ENCODE measurements around the gene DCUN1D3. TPM values are rescaled to one million over a fixed set of nuclear protein-coding genes. Genes with fewer than 3 reads are reported as not detected.

Gene DCUN1D3
- total and polyA plus RNA-seq, 2 experiments from 2014 or later: 4.5 to 9.2 TPM

GRCh38 chr16:20847550-20847949 lies 52.6 kb downstream of the DCUN1D3 start:
- no peak overlapping the region for H3K4me3 ChIP-seq
- DNase-seq (ENCODE audit: low read depth in 1 of 2, low spot score in 1 of 2): no peak
- no peaks in the 10 kb centered on the region for H3K9me3 ChIP-seq (ENCODE audit: low read depth)
- no peak for TF ChIP-seq CTCF (IDR thresholded peaks at IDR 0.05; ENCODE audit: low read depth, low read length)
- no peaks in the 10 kb centered on the region for H3K36me3 ChIP-seq
- no peak overlapping the region for H3K27ac ChIP-seq
- no peaks in the 10 kb centered on the region for H3K27me3 ChIP-seq
- H3K4me1 ChIP-seq (ENCODE audit: low read depth): peaks cover 26% of the 10 kb centered on the region

GRCh38 chr16:20846551-20846950 lies 53.6 kb downstream of the DCUN1D3 start:
- DNase-seq (ENCODE audit: low read depth in 1 of 2, low spot score in 1 of 2): no peak
- Histone ChIP-seq H3K4me3 (no peak overlapping the region), H3K27ac (no peak overlapping the region), H3K4me1 (ENCODE audit: low read depth) (peaks cover 16% of the 10 kb centered on the region), H3K27me3 (no peaks in the 10 kb centered on the region), H3K9me3 (ENCODE audit: low read depth) (no peaks in the 10 kb centered on the region), H3K36me3 (no peaks in the 10 kb centered on the region)
- TF ChIP-seq CTCF (IDR thresholded peaks at IDR 0.05; ENCODE audit: low read depth, low read length): no peak

GRCh38 chr16:20846030-20846429 lies 54.1 kb downstream of the DCUN1D3 start:
- no peaks in the 10 kb centered on the region for H3K27me3 ChIP-seq
- no peaks in the 10 kb centered on the region for H3K36me3 ChIP-seq
- H3K4me3 ChIP-seq: no peak overlapping the region
- DNase-seq (ENCODE audit: low read depth in 1 of 2, low spot score in 1 of 2): no peak
- H3K9me3 ChIP-seq (ENCODE audit: low read depth): no peaks in the 10 kb centered on the region
- TF ChIP-seq CTCF (IDR thresholded peaks at IDR 0.05; ENCODE audit: low read depth, low read length): no peak
- H3K4me1 ChIP-seq (ENCODE audit: low read depth): peaks cover 11% of the 10 kb centered on the region
- H3K27ac ChIP-seq: no peak overlapping the region

GRCh38 chr16:20844588-20844987 lies 55.6 kb downstream of the DCUN1D3 start:
- no peaks in the 10 kb centered on the region for H3K4me1 ChIP-seq (ENCODE audit: low read depth)
- H3K9me3 ChIP-seq (ENCODE audit: low read depth): no peaks in the 10 kb centered on the region
- H3K27me3 ChIP-seq: no peaks in the 10 kb centered on the region
- no peak for DNase-seq (ENCODE audit: low read depth in 1 of 2, low spot score in 1 of 2)
- H3K4me3 ChIP-seq: no peak overlapping the region
- TF ChIP-seq CTCF (IDR thresholded peaks at IDR 0.05; ENCODE audit: low read depth, low read length): no peak
- H3K36me3 ChIP-seq: no peaks in the 10 kb centered on the region
- no peak overlapping the region for H3K27ac ChIP-seq

- H3K9me3 ChIP-seq (ENCODE audit: low read depth): no peaks in the 10 kb centered on the region
- no peaks in the 10 kb centered on the region for H3K27me3 ChIP-seq
- TF ChIP-seq CTCF (IDR thresholded peaks at IDR 0.05; ENCODE audit: low read depth, low read length): no peak
- no peaks in the 10 kb centered on the region for H3K36me3 ChIP-seq
- DNase-seq (ENCODE audit: low read depth in 1 of 2, low spot score in 1 of 2): no peak
- no peaks in the 10 kb centered on the region for H3K4me1 ChIP-seq (ENCODE audit: low read depth)
- no peak overlapping the region for H3K27ac ChIP-seq
- H3K4me3 ChIP-seq: no peak overlapping the region
Observed at GRCh38 chr16:20844054-20844453, 56.1 kb downstream of the DCUN1D3 start.

- no peaks in the 10 kb centered on the region for H3K4me1 ChIP-seq (ENCODE audit: low read depth)
- TF ChIP-seq CTCF (IDR thresholded peaks at IDR 0.05; ENCODE audit: low read depth, low read length): no peak
- no peaks in the 10 kb centered on the region for H3K27me3 ChIP-seq
- H3K4me3 ChIP-seq: no peak overlapping the region
- no peak overlapping the region for H3K27ac ChIP-seq
- no peaks in the 10 kb centered on the region for H3K9me3 ChIP-seq (ENCODE audit: low read depth)
- no peak for DNase-seq (ENCODE audit: low read depth in 1 of 2, low spot score in 1 of 2)
- H3K36me3 ChIP-seq: no peaks in the 10 kb centered on the region
Observed at GRCh38 chr16:20839504-20839903, 60.7 kb downstream of the DCUN1D3 start.

Data from cardiac muscle cell (in vitro differentiated cells and primary cell).